Endothelial cell (in vitro differentiated cells): ENCODE results near the gene GGA2. TPM values are rescaled to one million over a fixed set of nuclear protein-coding genes. Genes with fewer than 3 reads are reported as not detected.
"Not testable (repeated sequence)": the region's sequence is repeated elsewhere in the genome, so short reads cannot be mapped to it uniquely, and the experiment has no call there.

Experiments
- DNase-seq: peaks from one replicate; pipeline ENCODE4 v3.0.0; 2021; ENCODE audit warnings: low spot score
- H3K27ac Mint-ChIP-seq: one replicate; pipeline ENCODE4 v1.8.0; 2021; ENCODE audit warnings: mixed read lengths, inconsistent platforms; ENCODE audit not compliant: unreplicated experiment
- H3K27me3 Mint-ChIP-seq: one replicate; pipeline ENCODE4 v1.8.0; 2021; ENCODE audit warnings: mild to moderate bottlenecking, moderate library complexity, mixed read lengths, inconsistent platforms; ENCODE audit not compliant: unreplicated experiment
- H3K36me3 Mint-ChIP-seq: one replicate; pipeline ENCODE4 v1.8.0; 2021; ENCODE audit warnings: mild to moderate bottlenecking, low read depth, mixed read lengths, inconsistent platforms; ENCODE audit not compliant: unreplicated experiment
- H3K4me1 Mint-ChIP-seq: one replicate; pipeline ENCODE4 v1.8.0; 2021; ENCODE audit warnings: mild to moderate bottlenecking, mixed read lengths, inconsistent platforms; ENCODE audit not compliant: unreplicated experiment
- H3K4me3 Mint-ChIP-seq: one replicate; pipeline ENCODE4 v1.8.0; 2021; ENCODE audit warnings: mild to moderate bottlenecking, mixed read lengths, inconsistent platforms; ENCODE audit not compliant: unreplicated experiment
- H3K9me3 Mint-ChIP-seq: one replicate; pipeline ENCODE4 v1.8.0; 2021; ENCODE audit warnings: mixed read lengths, inconsistent platforms; ENCODE audit not compliant: unreplicated experiment
- CTCF ChIP-seq: fragments of 200-600 bp; sonication (generic); IDR thresholded peaks from one replicate; pipeline ENCODE4 v1.5.0; 2021; ENCODE audit warnings: antibody characterized with exemption; ENCODE audit not compliant: unreplicated experiment
- total RNA-seq: library from RNA; stranded (reverse); fragmentation: NEBNext Ultra II Directional; extraction: Animal tissue kit (Norgen Biotek cat#: 25700); gene quantifications from one replicate; pipeline ENCODE4 v1.2.1, GENCODE V29; 2021; ENCODE audit not compliant: unreplicated experiment

The GGA2 gene
- total RNA-seq, 1 donor from 2014 or later = 65.1 TPM

DNA sequence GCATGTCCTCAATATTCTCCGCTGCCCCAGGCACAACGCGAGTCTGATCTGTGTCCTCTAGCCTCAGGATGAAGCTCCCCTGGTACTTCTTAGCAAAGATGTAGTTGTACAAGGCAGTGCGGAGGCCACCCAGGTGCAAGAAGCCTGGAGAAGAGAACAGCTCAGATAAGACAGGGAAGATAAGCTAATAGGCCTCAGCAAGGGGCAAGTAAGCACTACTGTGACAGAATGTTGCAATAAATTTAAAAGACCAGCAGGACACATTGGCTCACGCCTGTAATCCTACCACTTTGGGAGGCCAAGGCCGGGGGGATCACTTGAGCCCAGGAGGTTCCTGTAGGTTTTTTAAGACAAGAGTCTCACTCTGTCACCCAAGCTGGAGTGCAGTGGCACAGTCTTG lies 41.9 kb upstream of the GGA2 start:
- H3K4me1 Mint-ChIP-seq = peaks cover 10% of the 10 kb centered on the region
- DNase-seq = no peak
- H3K36me3 Mint-ChIP-seq = peaks cover 11% of the 10 kb centered on the region
- H3K27me3 Mint-ChIP-seq = peaks cover 2% of the 10 kb centered on the region
- TF ChIP-seq CTCF = no peak
- no peaks in the 10 kb centered on the region for H3K9me3 Mint-ChIP-seq
- H3K4me3 Mint-ChIP-seq = peak overlapping the region; percentile 19
- peak overlapping the region; percentile 76 for H3K27ac Mint-ChIP-seq

DNA sequence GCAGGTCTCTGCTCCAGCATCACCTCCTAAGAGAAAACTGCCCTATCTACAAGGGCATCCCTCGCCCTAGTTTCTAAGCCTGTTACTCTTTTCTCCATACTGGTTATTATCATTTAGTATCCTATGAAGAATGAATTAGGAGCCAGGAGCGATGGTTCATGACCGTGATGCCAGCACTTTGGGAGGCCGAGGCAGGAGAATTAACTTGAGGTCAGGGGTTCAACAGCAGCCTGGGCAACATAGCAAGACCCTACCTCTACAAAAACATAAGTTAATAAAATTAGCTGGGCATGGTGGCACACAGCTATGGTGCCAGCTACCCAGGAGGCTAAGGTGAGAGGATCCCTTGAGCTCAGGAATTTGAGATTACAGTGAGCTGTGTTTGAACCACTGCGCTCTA lies 39.6 kb upstream of the GGA2 start:
- no peak overlapping the region for H3K4me3 Mint-ChIP-seq
- no peak for DNase-seq
- peaks cover 4% of the 10 kb centered on the region for H3K4me1 Mint-ChIP-seq
- H3K27me3 Mint-ChIP-seq = peaks cover 2% of the 10 kb centered on the region
- no peak overlapping the region for H3K27ac Mint-ChIP-seq
- TF ChIP-seq CTCF = no peak
- no peaks in the 10 kb centered on the region for H3K9me3 Mint-ChIP-seq
- H3K36me3 Mint-ChIP-seq = peaks cover 15% of the 10 kb centered on the region

GRCh38 chr16:23544436-23544835 lies 34.1 kb upstream of the GGA2 start:
- H3K4me3 Mint-ChIP-seq = no peak overlapping the region
- no peak overlapping the region for H3K27ac Mint-ChIP-seq
- H3K4me1 Mint-ChIP-seq = no peaks in the 10 kb centered on the region
- no peak for TF ChIP-seq CTCF
- H3K27me3 Mint-ChIP-seq = no peaks in the 10 kb centered on the region
- H3K36me3 Mint-ChIP-seq = peaks cover 15% of the 10 kb centered on the region
- no peak for DNase-seq
- no peaks in the 10 kb centered on the region for H3K9me3 Mint-ChIP-seq

- H3K36me3 Mint-ChIP-seq, H3K4me1 Mint-ChIP-seq, H3K27ac Mint-ChIP-seq, H3K27me3 Mint-ChIP-seq, H3K4me3 Mint-ChIP-seq, DNase-seq, H3K9me3 Mint-ChIP-seq: not testable (repeated sequence)
Observed at GRCh38 chr16:23540817-23541178, 30.5 kb upstream of the GGA2 start.

GRCh38 chr16:23539984-23540816 lies 29.9 kb upstream of the GGA2 start:
- Mint-ChIP-seq H3K4me1 (no peaks in the 10 kb centered on the region), H3K27me3 (no peaks in the 10 kb centered on the region), H3K36me3 (peaks cover 4% of the 10 kb centered on the region), H3K4me3 (no peak overlapping the region), H3K27ac (no peak overlapping the region), H3K9me3 (no peaks in the 10 kb centered on the region)
- TF ChIP-seq CTCF = no peak
- no peak for DNase-seq
